GM12873 (cell line): Measurements from ENCODE around the gene NUP107.

Experiments
- TF ChIP-seq, protein P1 (sequence below): IDR thresholded peaks from 2 replicates; pipeline ENCODE4 v1.5.1; 2012; ENCODE audit warnings: low read depth, mild to moderate bottlenecking, moderate library complexity, low read length, control low read depth; ENCODE audit not compliant: insufficient read depth; ENCODE audit errors: missing control alignments

NUP107 gene

GRCh38 chr12:68755536-68756243 is 68.9 kb downstream of the NUP107 start:
- TF ChIP-seq, protein P1, sequence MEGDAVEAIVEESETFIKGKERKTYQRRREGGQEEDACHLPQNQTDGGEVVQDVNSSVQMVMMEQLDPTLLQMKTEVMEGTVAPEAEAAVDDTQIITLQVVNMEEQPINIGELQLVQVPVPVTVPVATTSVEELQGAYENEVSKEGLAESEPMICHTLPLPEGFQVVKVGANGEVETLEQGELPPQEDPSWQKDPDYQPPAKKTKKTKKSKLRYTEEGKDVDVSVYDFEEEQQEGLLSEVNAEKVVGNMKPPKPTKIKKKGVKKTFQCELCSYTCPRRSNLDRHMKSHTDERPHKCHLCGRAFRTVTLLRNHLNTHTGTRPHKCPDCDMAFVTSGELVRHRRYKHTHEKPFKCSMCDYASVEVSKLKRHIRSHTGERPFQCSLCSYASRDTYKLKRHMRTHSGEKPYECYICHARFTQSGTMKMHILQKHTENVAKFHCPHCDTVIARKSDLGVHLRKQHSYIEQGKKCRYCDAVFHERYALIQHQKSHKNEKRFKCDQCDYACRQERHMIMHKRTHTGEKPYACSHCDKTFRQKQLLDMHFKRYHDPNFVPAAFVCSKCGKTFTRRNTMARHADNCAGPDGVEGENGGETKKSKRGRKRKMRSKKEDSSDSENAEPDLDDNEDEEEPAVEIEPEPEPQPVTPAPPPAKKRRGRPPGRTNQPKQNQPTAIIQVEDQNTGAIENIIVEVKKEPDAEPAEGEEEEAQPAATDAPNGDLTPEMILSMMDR, result no peak

DNA sequence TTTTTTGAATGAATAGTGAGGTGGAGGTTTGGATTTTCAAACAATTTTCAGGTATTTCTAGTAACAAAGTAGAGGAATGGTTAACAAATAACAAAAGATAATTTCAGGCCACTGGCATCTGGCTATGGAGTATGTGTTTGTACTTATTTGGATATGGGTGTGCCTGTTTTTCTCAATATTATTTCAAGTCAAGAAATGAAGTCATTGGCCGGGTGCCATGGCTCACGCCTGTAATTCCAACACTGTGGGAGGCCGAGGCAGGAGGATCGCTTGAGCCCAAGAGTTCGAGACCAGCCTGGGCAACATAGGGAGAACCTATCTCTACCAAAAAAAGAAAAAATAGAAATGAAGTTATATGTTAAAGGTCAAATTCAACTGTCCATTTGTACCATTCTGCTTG is 73.1 kb downstream of the NUP107 start:
- TF ChIP-seq, protein P1, result no peak

GRCh38 chr12:68760806-68761441 is 74.1 kb downstream of the NUP107 start:
- TF ChIP-seq, protein P1, result no peak

DNA sequence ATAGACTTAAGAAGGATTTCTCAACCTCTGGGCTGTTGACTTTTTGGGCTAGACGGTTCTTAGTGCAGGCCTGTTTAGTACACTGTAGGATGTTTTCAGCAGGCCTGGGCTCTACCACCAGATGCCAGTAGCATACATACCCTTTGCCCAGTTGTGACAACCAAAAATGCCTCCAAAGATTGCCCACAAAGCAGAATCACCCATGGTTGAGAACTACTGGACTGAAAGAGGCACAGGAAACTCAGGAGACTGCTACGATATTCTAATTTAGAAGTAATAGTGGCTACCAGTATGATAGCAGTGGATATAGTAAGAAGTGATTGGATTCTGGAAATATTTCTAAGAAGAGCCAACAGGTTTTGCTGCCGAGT is 74.6 kb downstream of the NUP107 start:
- TF ChIP-seq, protein P1, result no peak

DNA sequence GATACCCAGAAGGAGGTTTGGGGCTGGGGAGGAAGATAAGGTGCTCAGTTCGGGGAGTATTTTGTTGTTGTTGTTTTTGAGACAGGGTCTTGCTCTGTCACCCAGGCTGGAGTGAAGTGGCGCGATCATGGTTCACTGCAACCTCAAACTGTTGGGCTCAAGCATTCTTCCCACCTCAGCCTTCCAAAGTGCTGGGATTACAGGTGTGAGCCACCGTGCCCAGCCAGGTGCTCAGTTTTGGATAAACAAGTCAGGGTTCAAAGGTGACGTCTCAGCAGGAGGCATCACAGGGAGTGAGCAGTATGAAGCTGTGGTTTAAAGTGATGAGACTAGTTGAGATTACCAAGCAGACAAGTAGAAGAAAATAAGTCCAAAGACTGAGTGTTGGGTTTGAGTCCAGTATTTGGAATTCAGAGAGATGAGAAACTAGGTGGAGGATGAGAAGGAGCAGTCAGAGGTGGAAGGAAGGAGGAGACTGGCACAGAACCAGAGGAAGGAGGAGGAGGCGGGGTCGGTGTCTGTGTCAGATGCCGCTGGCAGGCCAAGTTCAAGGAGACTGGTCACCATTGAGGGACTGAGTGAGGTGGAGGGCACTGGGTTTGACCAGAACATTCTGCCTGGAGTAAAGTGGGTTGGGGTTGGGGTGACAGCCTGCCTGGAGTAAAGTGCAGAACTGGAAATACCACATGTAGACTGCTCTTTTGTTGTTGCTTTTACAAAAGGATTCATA is 75.3 kb downstream of the NUP107 start:
- TF ChIP-seq, protein P1, result no peak

DNA sequence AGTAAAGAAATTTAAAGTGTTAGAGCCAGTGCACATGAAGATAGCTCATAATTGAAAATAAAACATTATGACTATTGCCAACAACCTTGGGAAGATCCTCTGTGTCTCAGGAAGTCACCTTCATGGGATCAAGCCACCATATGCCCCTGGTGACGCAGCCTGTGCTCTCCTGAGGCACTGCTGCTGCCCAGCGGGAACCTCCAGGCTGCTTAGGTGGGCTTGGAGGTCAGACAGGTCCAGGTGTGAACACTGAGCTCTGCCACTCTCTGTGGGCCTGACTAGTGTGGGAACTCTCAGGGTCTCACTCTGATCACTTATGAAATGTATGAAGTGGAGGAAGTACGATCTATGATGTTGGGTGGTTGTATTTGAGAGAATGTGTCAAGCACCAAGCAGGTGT is 75.9 kb downstream of the NUP107 start:
- TF ChIP-seq, protein P1, result no peak

DNA sequence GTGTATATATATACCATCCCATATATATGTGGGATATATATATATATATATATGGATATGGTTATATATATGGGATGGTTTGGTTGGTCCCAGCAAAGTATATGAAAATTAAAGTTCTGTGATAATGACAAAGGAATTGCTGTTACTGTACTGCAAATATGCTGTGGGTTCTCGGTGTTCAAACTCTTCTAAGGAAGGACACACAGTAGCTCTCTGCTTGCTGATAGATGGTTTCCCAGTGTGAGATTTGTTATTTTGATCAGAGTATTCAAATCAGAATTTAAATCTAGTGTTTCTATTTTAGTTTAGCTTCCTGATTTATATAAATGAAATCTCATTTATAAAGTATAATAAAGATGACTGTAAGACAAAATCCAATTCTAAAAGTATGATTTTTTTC is 78.9 kb downstream of the NUP107 start:
- TF ChIP-seq, protein P1, result no peak
